Measurements from ENCODE around the gene DUSP9.
A peak's percentile ranks its signal among the peaks of the same experiment; 100 is the strongest.
"Not testable (repeated sequence)": the region's sequence is repeated elsewhere in the genome, so short reads cannot be mapped to it uniquely, and the experiment has no call there.

The DUSP9 gene

DNA sequence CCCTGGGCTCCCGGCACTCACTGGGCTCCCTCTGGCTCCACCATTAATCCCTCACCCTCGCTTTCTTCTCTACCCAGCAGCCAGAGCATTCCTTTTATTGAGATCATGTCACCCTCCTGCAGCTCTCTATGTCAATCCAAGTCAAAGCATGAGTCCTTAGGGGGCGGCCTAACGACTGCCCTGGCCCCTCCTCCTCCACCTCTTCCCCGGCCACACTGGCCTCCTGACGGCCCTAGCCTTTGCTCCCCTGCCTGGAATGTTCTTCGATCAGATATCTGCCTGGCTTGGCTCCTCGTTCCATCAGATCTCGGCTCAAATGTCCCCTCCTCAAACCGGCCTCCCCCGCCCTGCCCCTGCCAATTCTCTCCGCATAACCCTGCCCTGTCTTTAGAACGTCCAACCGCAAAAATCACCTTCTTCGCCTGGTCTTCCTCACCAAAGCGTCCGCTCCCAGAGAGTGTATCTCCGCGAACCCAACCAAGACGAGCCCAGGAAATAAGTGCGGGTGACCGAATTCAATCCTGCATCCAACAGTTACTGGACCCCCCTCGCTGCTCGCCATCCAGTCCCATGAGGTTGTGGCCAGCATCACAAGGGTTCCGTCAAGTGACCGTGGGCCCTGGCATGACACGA is 27.3 kb downstream of the DUSP9 start:
- DNase-seq: no peak

DNA sequence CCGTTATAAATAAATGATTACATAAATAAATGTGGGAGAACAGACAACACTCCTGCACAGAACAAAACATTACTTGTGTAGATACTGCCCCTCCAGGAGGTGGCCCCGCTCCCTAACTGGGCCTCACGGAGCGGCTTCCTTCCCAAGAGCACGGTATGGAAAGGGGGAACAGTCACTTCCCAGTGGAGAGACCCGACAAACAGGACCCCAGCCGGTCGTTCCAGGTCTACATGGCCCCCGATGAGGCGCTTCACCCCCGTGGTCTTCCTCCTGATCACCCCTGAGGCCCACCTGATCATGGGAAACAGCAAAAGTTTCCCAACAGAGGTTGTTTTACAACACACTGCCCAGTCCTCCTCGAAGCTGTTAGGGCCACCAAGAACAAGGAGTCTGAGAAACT is 34.2 kb downstream of the DUSP9 start:
- no peak for DNase-seq

GRCh38 chrX:153683486-153683885 is 36.5 kb downstream of the DUSP9 start:
- DNase-seq: not testable (repeated sequence)

- DNase-seq: no peak
Measured at GRCh38 chrX:153684467-153685155, 37.6 kb downstream of the DUSP9 start.

DNA sequence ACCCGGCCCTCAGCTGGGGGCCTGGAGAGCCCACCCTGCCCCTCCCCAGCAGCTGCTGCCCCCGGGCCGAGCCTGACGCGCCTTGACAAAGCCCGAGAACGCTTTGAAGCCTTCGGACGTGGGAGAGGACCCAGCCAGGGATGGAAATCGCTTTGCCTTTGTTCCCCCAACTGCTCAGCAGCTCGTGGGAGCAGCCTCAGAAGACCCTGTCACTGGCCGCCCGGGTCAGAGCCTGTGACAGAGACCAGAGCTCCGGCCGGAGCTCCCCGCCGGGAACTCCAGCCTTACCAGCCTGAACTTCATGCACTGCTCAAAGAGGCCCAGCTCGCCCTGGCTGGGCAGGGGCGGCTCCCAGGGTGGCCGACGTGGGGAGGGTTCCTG is 38.1 kb downstream of the DUSP9 start:
- no peak for DNase-seq

- DNase-seq: no peak
Measured at GRCh38 chrX:153685751-153686696, 39.0 kb downstream of the DUSP9 start.

GRCh38 chrX:153686711-153687110 is 39.7 kb downstream of the DUSP9 start:
- no peak for DNase-seq

DNA sequence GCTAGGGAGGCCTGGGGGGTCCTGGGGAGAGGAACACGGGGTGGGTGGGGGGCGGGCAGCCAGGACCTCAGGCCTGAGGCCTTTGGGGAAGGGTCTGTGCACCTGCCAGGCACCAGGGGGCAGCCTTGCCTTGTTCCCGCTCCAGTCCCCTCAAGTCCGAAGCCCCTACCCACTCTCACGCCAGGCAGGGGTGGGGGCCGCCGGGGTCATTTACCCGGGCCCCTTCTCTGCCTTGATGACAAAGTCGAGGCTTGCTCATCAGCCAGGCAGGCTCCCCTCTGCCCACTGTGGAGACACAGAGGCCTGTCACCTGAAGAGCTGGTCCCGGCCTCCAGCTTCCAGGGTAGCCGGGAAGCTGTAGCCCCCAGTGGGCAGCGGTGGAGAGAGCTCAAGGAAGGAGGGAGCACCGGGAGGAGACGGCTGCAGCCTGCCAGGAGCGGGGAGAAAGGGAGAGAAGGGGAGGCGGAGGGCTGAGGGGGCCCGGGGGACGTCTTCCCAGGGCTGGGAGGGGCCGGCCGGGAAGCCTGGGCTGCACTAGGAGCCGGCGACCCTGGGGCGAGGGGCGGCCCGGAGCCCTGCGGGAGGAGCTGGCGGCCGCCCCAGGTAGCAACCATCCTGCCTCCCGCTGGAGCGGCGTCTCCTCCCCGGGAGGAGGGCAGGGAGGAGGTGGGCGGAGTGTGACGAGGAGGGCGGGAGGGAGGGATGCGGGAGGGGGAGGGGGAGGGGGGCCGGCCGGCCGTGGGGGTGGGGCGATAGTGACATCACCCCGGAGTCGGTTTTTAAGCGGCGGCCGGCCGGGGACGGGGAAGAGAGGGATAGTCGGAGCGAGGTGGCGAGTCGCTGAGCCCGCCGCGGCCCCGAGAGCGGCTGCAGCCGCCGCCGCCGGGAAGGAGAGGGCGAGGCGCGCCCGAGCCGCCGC is 40.4 kb downstream of the DUSP9 start, which contains the start of gene SLC6A8:
Gene SLC6A8 (plus strand): TSS at position 806 of the 919 bp plus-strand sequence. CDS start 649 bp downstream, outside the sequence.
- peak; percentile 14 for DNase-seq

DNA sequence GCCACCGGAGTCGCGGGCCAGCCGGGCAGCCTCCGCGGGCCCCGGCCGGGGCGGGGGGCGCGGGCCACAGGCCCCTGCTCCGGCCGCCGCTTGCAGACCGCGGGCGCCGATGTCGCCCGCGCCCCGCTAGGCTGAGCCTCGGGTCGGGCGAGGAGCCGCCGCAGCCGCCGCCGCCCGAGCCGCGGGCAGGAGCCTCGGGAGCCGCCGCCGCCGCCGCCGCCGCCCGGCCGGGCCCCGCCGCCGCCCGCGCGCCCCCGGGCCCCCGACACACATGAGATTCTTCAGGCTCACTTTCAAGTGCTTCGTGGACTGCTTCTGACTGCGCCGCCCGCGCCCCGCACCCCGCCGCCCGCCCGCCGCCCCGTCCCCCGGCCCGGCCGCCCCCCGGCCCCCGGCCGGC is 41.1 kb downstream of the DUSP9 start:
- DNase-seq: no peak

DNA sequence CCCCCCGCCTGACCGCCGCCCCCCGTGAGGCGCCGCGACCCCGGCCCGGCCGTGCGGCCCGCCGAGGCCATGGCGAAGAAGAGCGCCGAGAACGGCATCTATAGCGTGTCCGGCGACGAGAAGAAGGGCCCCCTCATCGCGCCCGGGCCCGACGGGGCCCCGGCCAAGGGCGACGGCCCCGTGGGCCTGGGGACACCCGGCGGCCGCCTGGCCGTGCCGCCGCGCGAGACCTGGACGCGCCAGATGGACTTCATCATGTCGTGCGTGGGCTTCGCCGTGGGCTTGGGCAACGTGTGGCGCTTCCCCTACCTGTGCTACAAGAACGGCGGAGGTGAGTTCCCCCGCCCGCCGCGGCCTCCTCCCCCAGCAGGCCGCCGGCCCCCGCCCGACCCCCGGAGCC is 41.5 kb downstream of the DUSP9 start:
- DNase-seq: no peak

GRCh38 chrX:153688911-153689590 is 42.0 kb downstream of the DUSP9 start:
- DNase-seq: no peak

- no peak for DNase-seq
Measured at GRCh38 chrX:153689654-153690465, 42.9 kb downstream of the DUSP9 start.

GRCh38 chrX:153690466-153690865 is 43.5 kb downstream of the DUSP9 start:
- DNase-seq: no peak

- not testable (repeated sequence) for DNase-seq
Measured at GRCh38 chrX:153691032-153691827, 44.2 kb downstream of the DUSP9 start.

GRCh38 chrX:153692003-153692402 is 45.0 kb downstream of the DUSP9 start:
- no peak for DNase-seq

DNA sequence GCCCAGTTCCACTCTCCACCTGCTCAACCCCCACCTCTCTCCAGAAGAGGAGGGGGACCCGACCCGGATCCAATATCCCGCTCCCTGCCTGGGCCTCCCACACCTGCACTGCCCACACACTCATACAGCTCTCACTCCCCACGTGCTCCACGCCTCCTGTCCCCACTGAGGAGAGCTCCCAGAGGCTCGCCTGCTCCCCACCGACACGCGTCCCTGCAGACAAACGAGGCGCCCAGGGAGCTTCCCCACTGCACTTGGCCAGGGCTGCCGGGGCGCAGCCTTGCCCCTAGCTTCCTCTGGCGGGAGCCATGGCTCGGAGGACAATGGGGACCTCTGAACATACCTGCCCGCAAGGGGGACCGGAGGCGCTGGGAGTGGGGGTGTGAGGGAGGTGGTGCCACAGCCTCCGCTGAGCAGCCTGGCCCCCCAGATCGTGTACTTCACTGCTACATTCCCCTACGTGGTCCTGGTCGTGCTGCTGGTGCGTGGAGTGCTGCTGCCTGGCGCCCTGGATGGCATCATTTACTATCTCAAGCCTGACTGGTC is 45.7 kb downstream of the DUSP9 start:
- DNase-seq: no peak

GRCh38 chrX:153693216-153694086 is 46.4 kb downstream of the DUSP9 start:
- DNase-seq: no peak

GRCh38 chrX:153694256-153694655 is 47.3 kb downstream of the DUSP9 start:
- DNase-seq: not testable (repeated sequence)
